GM10248 (cell line): Measurements from ENCODE around the gene TGM6.

Source experiments
- CTCF ChIA-PET: fragments of 300-600 bp; sonication (Branson Sonifier 250); formaldehyde crosslinking; extraction: SDS; loops from one replicate; lab custom pipeline; 2021; ENCODE audit warnings: antibody characterized with exemption; lab: Yijun Ruan, JAX
- POLR2A ChIA-PET: fragments of 350-650 bp; sonication (Branson Sonifier 250); formaldehyde crosslinking; extraction: SDS; loops from one replicate; lab custom pipeline; 2020; ENCODE audit warnings: antibody characterized with exemption; lab: Yijun Ruan, JAX
- DNase-seq: peaks from one replicate; pipeline ENCODE4 v3.0.0; 2012; ENCODE audit errors: extremely low spot score
- CTCF ChIP-seq: IDR thresholded peaks from 2 replicates; pipeline ENCODE4 v1.5.1; 2012; ENCODE audit warnings: mild to moderate bottlenecking, low read depth; ENCODE audit errors: extremely low read depth, missing control alignments, control extremely low read depth

TGM6 gene

DNA sequence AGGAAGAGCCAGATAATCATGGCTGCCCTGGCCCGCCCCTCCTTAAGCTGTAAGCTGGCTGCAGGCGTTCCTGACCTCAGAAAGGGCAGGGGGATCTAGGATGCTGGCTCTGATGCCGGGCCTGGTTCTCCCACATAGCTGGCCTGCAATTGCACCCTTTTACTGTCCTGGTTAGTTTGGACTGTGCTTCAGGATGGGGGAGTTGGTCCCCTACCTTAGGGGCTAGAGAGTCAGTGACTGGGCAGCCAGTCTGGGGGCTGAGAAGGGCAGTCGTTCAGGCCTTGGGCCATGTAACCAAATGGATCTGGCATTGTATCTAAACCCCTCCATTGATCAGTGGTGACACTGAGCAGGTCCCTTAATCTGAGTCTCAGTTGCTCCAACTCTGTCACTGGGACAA is 44.2 kb upstream of the TGM6 start:
- DNase-seq, result no peak
- CTCF ChIA-PET, result interaction anchor here (1.3 kb wide), 1 partner anchor 129 kb away, joined by 3 read pairs; no protein-coding TSS in a partner anchor
- POLR2A ChIA-PET, result no interaction called here
- TF ChIP-seq CTCF, result no peak

- ChIA-PET POLR2A (no interaction called here), CTCF (interaction anchor here (1.3 to 1.7 kb wide), 2 partner anchors 50 to 130 kb away, joined by 3 read pairs; no protein-coding TSS in a partner anchor)
- no peak for DNase-seq
- TF ChIP-seq CTCF, result no peak
Observed at GRCh38 chr20:2337142-2337541, 43.6 kb upstream of the TGM6 start.

GRCh38 chr20:2338411-2339066 is 42.2 kb upstream of the TGM6 start:
- POLR2A ChIA-PET, result no interaction called here
- TF ChIP-seq CTCF, result no peak
- CTCF ChIA-PET, result interaction anchor here (1.6 to 1.7 kb wide), 2 partner anchors 49 to 102 kb away, joined by 3 read pairs; no protein-coding TSS in a partner anchor
- DNase-seq, result no peak

DNA sequence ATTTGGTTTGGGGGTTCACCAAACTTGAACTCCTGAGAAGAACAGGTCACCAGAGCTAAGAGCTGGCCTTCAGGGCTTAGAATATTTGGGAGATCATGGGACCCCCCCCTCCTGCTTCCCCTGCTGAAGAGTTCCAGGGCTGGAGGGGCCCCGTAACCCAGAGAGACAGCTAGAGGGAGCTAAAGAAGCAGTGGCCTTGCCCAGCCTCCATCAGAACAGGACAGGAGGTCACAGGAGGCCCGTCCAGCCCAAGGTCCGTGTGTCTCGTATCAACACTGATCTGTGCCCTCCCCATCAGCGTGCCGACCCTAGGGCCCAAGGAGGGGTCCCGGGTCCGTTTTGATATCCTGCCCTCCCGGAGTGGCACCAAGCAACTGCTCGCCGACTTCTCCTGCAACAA is 40.6 kb upstream of the TGM6 start:
- DNase-seq, result no peak
- ChIA-PET POLR2A (no interaction called here), CTCF (interaction anchor here (1.0 to 1.4 kb wide), 2 partner anchors 10 to 116 kb away, joined by 3 read pairs; no protein-coding TSS in a partner anchor)
- TF ChIP-seq CTCF, result no peak

GRCh38 chr20:2340823-2341222 is 39.9 kb upstream of the TGM6 start:
- ChIA-PET POLR2A (no interaction called here), CTCF (interaction anchor here (1.4 kb wide), 1 partner anchor 115 kb away, joined by 3 read pairs; no protein-coding TSS in a partner anchor)
- no peak for TF ChIP-seq CTCF
- DNase-seq, result no peak

DNA sequence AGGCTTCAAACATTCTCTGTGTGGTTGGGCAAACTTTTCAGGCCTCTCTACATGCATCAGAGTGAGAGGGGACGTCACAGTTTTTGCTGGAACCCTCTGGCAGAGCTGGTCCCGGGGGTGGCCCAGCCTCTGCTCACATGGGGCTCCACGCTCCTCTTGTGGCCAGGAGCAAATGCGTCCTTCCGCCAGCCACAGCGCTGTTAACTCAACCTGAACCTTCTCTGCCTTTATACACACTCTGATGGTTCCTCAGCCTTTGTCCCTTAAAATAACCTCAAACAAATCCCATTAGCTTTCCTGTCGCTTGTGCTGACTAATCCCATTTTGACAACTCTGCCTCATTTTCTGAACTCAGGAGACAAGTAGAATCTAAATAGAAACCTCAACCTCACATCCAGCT is 39.4 kb upstream of the TGM6 start:
- CTCF ChIA-PET, result interaction anchor here (1.4 kb wide), 1 partner anchor 115 kb away, joined by 3 read pairs; no protein-coding TSS in a partner anchor
- POLR2A ChIA-PET, result no interaction called here
- no peak for TF ChIP-seq CTCF
- no peak for DNase-seq

DNA sequence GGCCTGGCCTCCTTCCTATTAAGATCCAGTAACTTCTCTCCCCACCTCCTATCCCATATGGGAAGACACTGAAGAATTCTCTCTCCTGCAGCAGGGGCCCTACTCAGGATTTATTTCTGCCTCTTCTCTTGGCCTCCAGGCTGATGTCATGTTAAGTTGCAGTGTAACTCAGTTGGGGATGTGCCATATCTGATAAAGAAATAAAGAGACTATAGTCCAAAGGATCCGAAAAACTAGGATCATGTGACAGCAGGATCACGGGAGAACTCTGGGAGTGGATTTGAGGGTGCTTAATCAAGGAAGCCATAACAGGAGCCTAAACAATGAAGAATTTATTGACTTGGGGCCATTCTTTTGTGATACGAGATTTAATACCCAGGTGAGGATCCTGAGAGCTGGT is 38.5 kb upstream of the TGM6 start:
- CTCF ChIA-PET, result no interaction called here
- POLR2A ChIA-PET, result no interaction called here
- DNase-seq, result no peak
- no peak for TF ChIP-seq CTCF
